Measurements from ENCODE around the gene NFATC1. TPM values are rescaled to one million over a fixed set of nuclear protein-coding genes. Genes with fewer than 3 reads are reported as not detected.

The NFATC1 gene
- total and polyA plus RNA-seq, 2 donors from 2014 or later: 4.3 to 17.2 TPM

GRCh38 chr18:79494936-79495335 is 99.2 kb downstream of the NFATC1 start:
- Histone ChIP-seq H3K4me3 (ENCODE audit: low read length in 3 of 3) (no peak overlapping the region), H3K36me3 (ENCODE audit: control insufficient read depth in 2 of 3, insufficient read depth in 3 of 3, low read length in 3 of 3) (no peaks in the 10 kb centered on the region), H3K4me1 (ENCODE audit: control insufficient read depth in 2 of 3, insufficient read depth in 2 of 3, low read depth in 1 of 3, low read length in 3 of 3) (peaks cover 0 to 3% (median 0%) of the 10 kb centered on the region in 3 donors), H3K9ac (ENCODE audit: low read length in 3 of 3) (no peak overlapping the region), H3K27me3 (ENCODE audit: control insufficient read depth, insufficient read depth, low read length) (no peaks in the 10 kb centered on the region), H3K9me3 (ENCODE audit: control insufficient read depth in 2 of 3, insufficient read depth in 1 of 3, low read length in 3 of 3) (peaks cover 0 to 7% (median 3%) of the 10 kb centered on the region in 3 donors), H3K27ac (ENCODE audit: low read depth in 2 of 2, low read length in 2 of 2) (no peak overlapping the region)
- TF ChIP-seq CTCF (IDR thresholded peaks at IDR 0.05; ENCODE audit: borderline replicate concordance, extremely low read depth, insufficient read depth): no peak
- FAIRE-seq (no peak), DNase-seq (peak in 2 of 5 donors; percentile 22 to 56)
- intact Hi-C loops (cut with DNase I): no loop called here

GRCh38 chr18:79495591-79496071 is 99.9 kb downstream of the NFATC1 start:
- no peak for TF ChIP-seq CTCF (IDR thresholded peaks at IDR 0.05; ENCODE audit: borderline replicate concordance, extremely low read depth, insufficient read depth)
- peak in 2 of 5 donors; percentile 18 to 51 for DNase-seq
- Histone ChIP-seq H3K4me1 (ENCODE audit: control insufficient read depth in 2 of 3, insufficient read depth in 2 of 3, low read depth in 1 of 3, low read length in 3 of 3) (peaks cover 0 to 3% (median 0%) of the 10 kb centered on the region in 3 donors), H3K27me3 (ENCODE audit: control insufficient read depth, insufficient read depth, low read length) (no peaks in the 10 kb centered on the region), H3K9ac (ENCODE audit: low read length in 3 of 3) (no peak overlapping the region), H3K36me3 (ENCODE audit: control insufficient read depth in 2 of 3, insufficient read depth in 3 of 3, low read length in 3 of 3) (no peaks in the 10 kb centered on the region), H3K9me3 (ENCODE audit: control insufficient read depth in 2 of 3, insufficient read depth in 1 of 3, low read length in 3 of 3) (peaks cover 0 to 7% (median 3%) of the 10 kb centered on the region in 3 donors), H3K4me3 (ENCODE audit: low read length in 3 of 3) (no peak overlapping the region), H3K27ac (ENCODE audit: low read depth in 2 of 2, low read length in 2 of 2) (no peak overlapping the region)
- FAIRE-seq: no peak
- intact Hi-C loops (cut with DNase I): no loop called here

GRCh38 chr18:79496237-79496977 is 100.7 kb downstream of the NFATC1 start:
- H3K36me3 ChIP-seq (ENCODE audit: control insufficient read depth in 2 of 3, insufficient read depth in 3 of 3, low read length in 3 of 3): no peaks in the 10 kb centered on the region
- peaks cover 0 to 3% (median 0%) of the 10 kb centered on the region in 3 donors for H3K4me1 ChIP-seq (ENCODE audit: control insufficient read depth in 2 of 3, insufficient read depth in 2 of 3, low read depth in 1 of 3, low read length in 3 of 3)
- no peak overlapping the region for H3K27ac ChIP-seq (ENCODE audit: low read depth in 2 of 2, low read length in 2 of 2)
- TF ChIP-seq CTCF (IDR thresholded peaks at IDR 0.05; ENCODE audit: borderline replicate concordance, extremely low read depth, insufficient read depth): no peak
- peak in 2 of 5 donors; percentile 33 to 69 for DNase-seq
- intact Hi-C loops (cut with DNase I): no loop called here
- H3K27me3 ChIP-seq (ENCODE audit: control insufficient read depth, insufficient read depth, low read length): no peaks in the 10 kb centered on the region
- H3K9me3 ChIP-seq (ENCODE audit: control insufficient read depth in 2 of 3, insufficient read depth in 1 of 3, low read length in 3 of 3): peaks cover 0 to 7% (median 3%) of the 10 kb centered on the region in 3 donors
- H3K4me3 ChIP-seq (ENCODE audit: low read length in 3 of 3): no peak overlapping the region
- no peak overlapping the region for H3K9ac ChIP-seq (ENCODE audit: low read length in 3 of 3)
- FAIRE-seq: no peak

All from kidney (tissue), 14 donors.